GM21723 (cell line): ENCODE data around the gene PDE6G.

Experiments
- ATAC-seq: cut with Tn5 transposase; IDR thresholded peaks from one replicate; pipeline ENCODE4 v1.9.1; 2021; ENCODE audit warnings: mild to moderate bottlenecking, moderate library complexity; ENCODE audit not compliant: unreplicated experiment

The PDE6G gene

DNA sequence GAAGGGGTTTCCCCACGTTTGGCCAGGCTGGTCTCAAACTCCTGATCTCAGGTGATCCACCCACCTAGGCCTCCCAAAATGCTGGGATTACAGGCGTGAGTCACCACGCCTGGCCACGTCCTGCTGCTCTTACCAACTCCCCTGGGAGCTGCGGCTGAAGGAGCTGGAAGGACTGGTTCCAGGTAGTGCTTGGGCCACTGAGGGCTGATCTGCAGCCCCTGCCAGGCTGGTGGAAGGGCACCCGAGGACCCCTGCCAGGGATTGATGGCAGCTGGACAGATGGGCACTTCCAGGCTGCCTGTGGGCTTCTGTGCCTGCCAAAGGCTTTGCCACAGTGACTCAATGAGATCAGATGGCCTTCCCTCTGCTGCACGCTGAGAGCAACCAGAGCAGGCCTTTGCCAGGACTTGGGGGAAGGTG, 7.7 kb upstream of the PDE6G start:
- ATAC-seq: no peak

GRCh38 chr17:81662002-81662401, 5.7 kb upstream of the PDE6G start:
- ATAC-seq: no peak

DNA sequence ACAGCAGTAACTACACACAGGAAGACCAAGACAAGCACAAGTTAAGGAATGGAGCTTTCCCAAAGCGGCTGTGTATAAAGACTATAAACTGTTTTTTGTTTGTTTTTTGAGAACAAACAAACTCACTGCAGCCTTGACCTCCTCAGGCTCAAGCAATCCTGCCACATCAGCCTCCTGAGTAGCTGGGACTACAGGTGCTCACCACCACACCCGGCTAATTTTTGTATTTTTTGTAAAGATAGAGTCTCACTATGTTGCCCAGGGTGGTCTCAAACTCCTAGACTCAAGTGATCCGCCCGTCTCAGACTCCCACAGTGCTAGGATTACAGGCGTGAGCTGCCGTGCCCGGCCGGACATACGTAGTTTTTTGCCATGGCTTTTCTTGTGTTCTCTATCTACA, 4.1 kb upstream of the PDE6G start:
- ATAC-seq: no peak

- ATAC-seq: no peak
These were observed 2.7 kb upstream of the PDE6G start for GRCh38 chr17:81659038-81659437.

GRCh38 chr17:81656835-81657234, 493 bp upstream of the PDE6G start:
- ATAC-seq: no peak

GRCh38 chr17:81655378-81656117, 794 bp downstream of the PDE6G start:
- no peak for ATAC-seq

GRCh38 chr17:81652906-81653771, 3.2 kb downstream of the PDE6G start:
- no peak for ATAC-seq

DNA sequence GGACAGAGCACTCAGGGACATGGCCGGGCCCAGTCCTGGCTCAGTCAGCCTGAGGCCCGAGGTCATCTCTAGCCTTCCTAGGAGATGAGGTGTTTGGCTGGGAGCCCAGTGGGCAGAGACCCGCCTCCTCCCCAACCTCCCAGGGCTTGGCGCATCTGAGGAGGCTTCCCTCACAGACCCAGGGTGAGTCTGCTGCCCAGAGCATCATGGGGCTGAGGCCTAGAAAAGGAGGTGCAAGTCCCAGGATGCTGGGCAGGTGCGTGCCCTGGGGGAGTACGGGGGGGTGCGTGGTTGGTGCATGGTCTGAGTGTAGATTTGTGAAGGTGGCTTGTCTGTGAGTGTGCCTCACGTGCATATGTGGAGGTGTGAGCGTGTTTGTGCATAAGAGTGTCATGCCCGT, 4.7 kb downstream of the PDE6G start:
- ATAC-seq: no peak

DNA sequence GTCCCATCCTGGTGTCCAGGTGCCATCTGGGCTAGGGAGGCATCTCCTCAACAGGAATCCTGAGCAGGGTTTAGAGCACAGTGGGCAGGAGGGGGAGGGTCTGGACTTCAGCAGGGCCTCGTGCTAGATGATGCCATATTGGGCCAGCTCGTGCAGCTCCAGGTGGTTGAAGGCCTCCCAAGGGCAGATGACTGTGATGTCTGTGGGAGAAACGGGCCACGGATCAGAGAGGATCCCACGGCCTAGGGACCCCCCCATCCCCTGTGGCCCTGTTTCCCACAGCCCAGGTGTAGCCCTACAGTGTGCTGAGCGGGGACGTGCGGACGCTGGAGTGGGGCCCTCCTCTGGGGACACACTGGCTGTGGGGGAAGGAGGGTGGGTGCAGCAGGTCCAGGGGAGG, 5.4 kb downstream of the PDE6G start:
- no peak for ATAC-seq

DNA sequence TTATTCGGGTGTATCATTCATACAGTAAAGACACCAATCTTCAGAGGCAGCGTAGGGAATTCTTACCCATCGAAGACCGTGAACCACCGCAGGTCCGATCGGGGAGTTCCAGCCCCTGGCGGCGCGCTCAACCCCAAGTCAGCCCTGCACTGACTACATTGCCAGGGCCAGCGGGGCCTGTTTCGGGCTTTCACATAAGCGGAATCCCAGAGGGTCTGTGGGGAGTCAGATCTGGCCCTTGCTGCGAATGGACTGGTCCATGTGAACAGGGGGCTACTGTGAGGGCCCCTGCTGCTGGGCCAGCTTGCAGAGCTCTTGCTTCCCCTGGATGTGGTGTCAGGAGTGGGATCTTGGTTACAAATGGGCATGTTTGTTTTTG, 7.6 kb downstream of the PDE6G start:
- ATAC-seq: no peak

GRCh38 chr17:81648013-81648706, 8.2 kb downstream of the PDE6G start:
- no peak for ATAC-seq

GRCh38 chr17:81647640-81648012, 8.7 kb downstream of the PDE6G start:
- no peak for ATAC-seq

GRCh38 chr17:81646869-81647600, 9.3 kb downstream of the PDE6G start:
- no peak for ATAC-seq

DNA sequence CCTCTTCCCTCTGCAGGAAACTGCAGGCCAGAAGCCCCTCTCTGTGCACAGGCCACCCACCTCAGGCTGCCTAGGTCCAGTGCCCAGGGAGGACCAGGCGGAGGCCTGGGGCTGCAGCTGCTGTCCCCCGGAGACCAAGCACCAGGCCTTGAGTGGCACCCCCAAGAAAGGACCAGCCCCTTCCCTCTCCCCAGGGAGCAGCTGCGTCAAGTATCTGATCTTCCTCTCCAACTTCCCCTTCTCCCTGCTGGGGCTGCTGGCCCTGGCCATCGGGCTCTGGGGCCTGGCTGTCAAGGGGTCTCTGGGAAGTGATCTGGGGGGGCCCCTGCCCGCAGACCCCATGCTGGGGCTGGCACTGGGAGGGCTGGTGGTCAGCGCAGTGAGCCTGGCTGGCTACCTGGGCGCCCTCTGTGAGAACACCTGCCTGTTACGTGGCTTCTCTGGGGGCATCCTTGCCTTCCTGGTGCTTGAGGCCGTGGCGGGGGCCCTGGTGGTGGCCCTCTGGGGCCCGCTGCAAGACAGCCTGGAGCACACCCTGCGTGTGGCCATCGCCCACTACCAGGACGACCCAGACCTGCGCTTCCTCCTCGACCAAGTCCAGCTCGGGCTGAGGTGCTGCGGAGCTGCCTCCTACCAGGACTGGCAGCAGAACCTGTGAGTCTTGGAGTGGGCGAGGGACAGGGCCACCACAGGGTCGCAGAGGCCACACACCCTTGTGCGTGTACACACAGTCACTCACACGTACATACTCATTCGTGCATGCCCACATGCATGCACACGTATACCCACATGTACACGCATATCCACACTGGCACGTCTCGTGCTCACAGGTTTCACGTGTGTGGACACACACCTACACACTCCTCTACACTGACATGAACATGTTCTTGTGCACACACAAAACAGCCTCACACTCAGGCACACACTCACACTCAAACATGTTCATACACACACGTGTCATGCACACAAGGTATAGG, 11.1 kb downstream of the PDE6G start:
- ATAC-seq: no peak

DNA sequence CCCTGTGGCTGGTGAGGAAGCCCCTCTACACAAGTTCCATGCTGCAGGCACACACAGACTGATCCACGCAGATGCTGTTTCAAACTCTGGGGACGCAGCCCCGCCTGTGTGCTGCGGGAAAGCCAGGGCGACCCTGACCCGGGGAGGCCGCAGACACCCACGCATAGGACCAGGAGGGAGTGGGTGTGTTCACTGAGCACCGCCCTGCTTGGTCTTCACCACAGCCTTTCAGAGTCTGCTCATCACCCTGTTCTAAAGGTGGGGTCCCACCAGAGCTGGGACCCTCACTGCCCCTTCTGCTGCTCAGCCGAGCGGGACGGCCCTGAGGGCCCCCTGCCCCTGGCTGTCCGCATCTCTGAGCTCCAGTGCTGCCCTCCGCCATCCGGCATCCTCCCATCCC, 11.8 kb downstream of the PDE6G start:
- ATAC-seq: no peak

- ATAC-seq: no peak
These were observed 14.4 kb downstream of the PDE6G start for GRCh38 chr17:81641825-81642489.

DNA sequence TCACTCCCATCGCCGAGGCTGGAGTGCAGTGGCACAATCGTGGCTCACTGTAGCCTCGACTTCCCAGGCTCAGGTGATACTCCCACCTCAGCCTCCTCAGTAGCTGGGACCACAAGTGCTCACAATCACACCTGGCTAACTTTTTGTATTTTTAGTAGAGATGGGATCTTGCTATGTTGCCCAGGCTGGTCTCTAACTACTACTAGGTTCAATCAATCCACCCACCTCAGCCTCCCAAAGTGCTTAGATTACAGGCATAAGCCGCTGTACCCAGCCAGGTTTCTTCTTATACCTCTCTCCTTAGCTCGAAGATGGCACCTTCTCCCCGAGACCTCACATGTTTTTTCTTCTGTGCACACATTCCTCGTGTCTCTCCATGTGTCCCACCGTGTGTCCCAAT, 16.3 kb downstream of the PDE6G start:
- no peak for ATAC-seq

DNA sequence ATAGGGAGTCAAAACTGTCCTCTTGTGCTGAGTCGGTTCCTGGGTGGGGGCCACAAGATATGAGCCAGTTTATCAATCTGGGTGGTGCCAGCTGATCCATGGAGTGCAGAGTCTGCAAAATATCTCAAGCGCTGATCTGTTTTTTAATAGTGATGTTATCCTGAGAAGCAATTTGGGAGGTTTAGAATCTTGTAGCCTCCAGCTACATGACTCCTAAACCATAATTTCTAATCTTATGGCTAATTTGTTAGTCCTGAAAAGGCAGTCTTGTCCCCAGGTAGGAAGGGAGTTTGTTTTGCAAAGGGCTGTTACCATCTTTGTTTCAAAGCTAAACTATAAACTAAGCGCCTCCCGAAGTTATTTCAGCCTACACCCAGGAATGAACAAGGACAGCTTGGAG, 17.7 kb downstream of the PDE6G start:
- no peak for ATAC-seq

- ATAC-seq: peak; percentile 65
These were observed 19.6 kb downstream of the PDE6G start, which contains the start of the genes NPLOC4 and TSPAN10 for GRCh38 chr17:81636505-81637288. NPLOC4 (minus strand) TSS chr17:81637112; CDS start chr17:81636930, 182 bp downstream. TSPAN10 (plus strand) TSS chr17:81637196; CDS start chr17:81642413, 5,217 bp downstream.
